ENCODE measurements around the gene TBXA2R. TPM values are rescaled to one million over a fixed set of nuclear protein-coding genes. Genes with fewer than 3 reads are reported as not detected.

TBXA2R gene
- total RNA-seq, 1 donor from 2014 or later, result 4.7 TPM

GRCh38 chr19:3593156-3593555 lies 13.5 kb downstream of the TBXA2R start:
- Histone ChIP-seq H3K9me3 (no peaks in the 10 kb centered on the region), H3K4me1 (no peaks in the 10 kb centered on the region), H3K27me3 (no peaks in the 10 kb centered on the region), H3K27ac (no peak overlapping the region), H3K4me3 (no peak overlapping the region), H3K36me3 (no peaks in the 10 kb centered on the region)
- ATAC-seq (no peak), DNase-seq (no peak)
- intact Hi-C loops (cut with DNase I), result no loop called here
- TF ChIP-seq CTCF (IDR thresholded peaks at IDR 0.05), result no peak

GRCh38 chr19:3591876-3592613 lies 14.6 kb downstream of the TBXA2R start:
- intact Hi-C loops (cut with DNase I), result no loop called here
- Histone ChIP-seq H3K36me3 (no peaks in the 10 kb centered on the region), H3K9me3 (no peaks in the 10 kb centered on the region), H3K4me3 (no peak overlapping the region), H3K27ac (no peak overlapping the region), H3K27me3 (no peaks in the 10 kb centered on the region), H3K4me1 (no peaks in the 10 kb centered on the region)
- no peak for ATAC-seq
- TF ChIP-seq CTCF (IDR thresholded peaks at IDR 0.05), result no peak
- DNase-seq, result no peak

DNA sequence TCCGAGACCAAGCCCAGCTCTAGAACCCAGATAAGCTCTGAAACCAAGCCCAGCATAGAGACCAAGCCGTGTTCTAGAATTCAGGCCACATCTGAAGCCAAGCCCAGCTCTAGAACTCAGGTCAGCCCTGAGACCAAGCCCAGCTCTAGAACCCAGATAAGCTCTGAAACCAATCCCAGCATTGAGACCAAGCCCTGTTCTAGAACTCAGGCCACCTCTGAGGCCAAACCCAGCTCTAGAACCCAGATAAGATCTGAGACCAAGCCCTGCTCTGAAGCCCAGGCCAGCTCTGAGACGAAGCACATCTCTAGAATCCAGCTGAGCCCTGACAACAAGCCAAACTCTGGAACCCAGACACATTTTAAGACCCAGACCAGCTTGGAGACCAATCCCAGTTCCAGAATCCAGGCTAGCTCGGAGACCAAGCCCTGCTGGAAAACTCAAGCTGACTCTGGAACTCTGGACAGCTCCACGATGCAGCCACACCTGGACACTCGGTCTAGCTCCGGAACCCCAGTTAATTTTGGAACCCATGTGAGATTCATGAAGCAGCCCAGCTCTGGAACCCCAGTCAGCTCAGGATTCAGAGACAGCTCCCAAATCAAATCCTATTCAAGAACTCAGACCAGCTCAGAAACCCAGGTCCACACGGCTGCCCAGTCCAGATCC lies 15.6 kb downstream of the TBXA2R start:
- intact Hi-C loops (cut with DNase I), result no loop called here
- no peaks in the 10 kb centered on the region for H3K9me3 ChIP-seq

DNA sequence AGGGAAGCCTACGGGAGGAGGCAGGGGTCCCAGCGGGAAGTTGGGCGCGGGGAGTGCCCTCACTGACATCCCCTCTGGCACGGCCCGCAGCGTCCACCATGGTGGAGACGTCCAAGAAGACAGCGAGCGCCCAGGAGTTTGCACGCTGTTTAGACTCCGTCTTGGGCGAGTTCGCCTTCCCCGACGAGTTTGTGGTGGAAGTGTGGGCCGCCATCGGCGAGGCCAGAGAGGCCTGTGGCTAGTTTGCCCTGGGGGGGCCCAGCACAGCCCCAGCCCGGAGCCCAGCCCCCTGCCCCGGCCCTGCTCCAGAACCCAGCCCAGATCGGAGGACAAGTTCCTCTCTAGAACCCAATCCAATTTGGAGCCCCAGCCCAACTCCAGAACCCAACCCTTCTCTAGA lies 16.7 kb downstream of the TBXA2R start:
- DNase-seq, result no peak
- intact Hi-C loops (cut with DNase I), result loop anchor here (5.0 kb wide), 1 partner anchor 32 kb away; no protein-coding TSS in a partner anchor

More for the DNA sequence above, 15.6 kb downstream of the TBXA2R start:
- no peak overlapping the region for H3K27ac ChIP-seq
- no peak for ATAC-seq
- no peaks in the 10 kb centered on the region for H3K4me1 ChIP-seq
- no peak overlapping the region for H3K4me3 ChIP-seq
- no peaks in the 10 kb centered on the region for H3K36me3 ChIP-seq
- no peak for DNase-seq
- peaks cover 1% of the 10 kb centered on the region for H3K27me3 ChIP-seq
- no peak for TF ChIP-seq CTCF (IDR thresholded peaks at IDR 0.05)

DNA sequence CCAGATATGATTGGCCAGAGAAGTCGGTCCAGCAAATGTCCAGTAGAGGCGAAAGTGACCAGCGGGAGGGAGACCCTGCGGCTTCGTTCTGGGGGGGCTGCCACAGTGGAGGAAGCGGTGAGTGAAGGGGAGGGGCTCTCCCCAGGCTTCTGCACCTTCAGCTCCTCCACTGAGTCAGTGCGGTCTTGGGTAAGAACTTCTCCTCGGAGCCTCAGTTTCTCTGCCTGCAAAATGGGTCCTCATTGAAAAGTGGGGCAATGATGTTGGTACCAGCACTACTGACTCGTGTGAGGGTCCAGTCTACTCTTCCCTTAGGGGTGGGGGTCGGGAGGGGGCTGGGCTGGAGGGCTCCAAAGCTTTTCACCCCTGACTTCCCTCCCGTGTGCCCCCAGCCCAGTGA lies 17.2 kb downstream of the TBXA2R start:
- intact Hi-C loops (cut with DNase I), result loop anchor here (5.0 kb wide), 1 partner anchor 33 kb away; no protein-coding TSS in a partner anchor
- peaks cover 3% of the 10 kb centered on the region for H3K4me1 ChIP-seq
- H3K9me3 ChIP-seq, result no peaks in the 10 kb centered on the region
- no peak for TF ChIP-seq CTCF (IDR thresholded peaks at IDR 0.05)
- ATAC-seq (no peak), DNase-seq (no peak)
- peaks cover 16% of the 10 kb centered on the region for H3K27me3 ChIP-seq
- no peak overlapping the region for H3K4me3 ChIP-seq
- H3K36me3 ChIP-seq, result no peaks in the 10 kb centered on the region
- no peak overlapping the region for H3K27ac ChIP-seq

More for the DNA sequence above, 16.7 kb downstream of the TBXA2R start:
- Histone ChIP-seq H3K27ac (no peak overlapping the region), H3K36me3 (no peaks in the 10 kb centered on the region), H3K4me1 (peaks cover 3% of the 10 kb centered on the region), H3K4me3 (no peak overlapping the region), H3K27me3 (peaks cover 11% of the 10 kb centered on the region), H3K9me3 (no peaks in the 10 kb centered on the region)
- ATAC-seq, result no peak
- TF ChIP-seq CTCF (IDR thresholded peaks at IDR 0.05), result no peak

Data from upper lobe of right lung (tissue), 1 donor.